Renal cortical epithelial cell (primary cell): ENCODE results near the gene SLC48A1. TPM values are rescaled to one million over a fixed set of nuclear protein-coding genes. Genes with fewer than 3 reads are reported as not detected.
A peak's percentile ranks its signal among the peaks of the same experiment; 100 is the strongest.
"Not testable (repeated sequence)": the region's sequence is repeated elsewhere in the genome, so short reads cannot be mapped to it uniquely, and the experiment has no call there.

Experiments
- DNase-seq: peaks from one replicate; pipeline ENCODE4 v3.0.0-alpha.2; 2011; ENCODE audit warnings: low read depth
- total RNA-seq: library from RNA; depleted of rRNA; stranded (reverse); fragments of >200 nt; gene quantifications from 2 replicates; pipeline ENCODE4 v1.2.3, GENCODE V29; 2014

SLC48A1 gene
- total RNA-seq, 1 donor from 2014 or later = 77.2 TPM

GRCh38 chr12:47811581-47812484 is 38.8 kb downstream of the SLC48A1 start:
- DNase-seq = peak; percentile 67

DNA sequence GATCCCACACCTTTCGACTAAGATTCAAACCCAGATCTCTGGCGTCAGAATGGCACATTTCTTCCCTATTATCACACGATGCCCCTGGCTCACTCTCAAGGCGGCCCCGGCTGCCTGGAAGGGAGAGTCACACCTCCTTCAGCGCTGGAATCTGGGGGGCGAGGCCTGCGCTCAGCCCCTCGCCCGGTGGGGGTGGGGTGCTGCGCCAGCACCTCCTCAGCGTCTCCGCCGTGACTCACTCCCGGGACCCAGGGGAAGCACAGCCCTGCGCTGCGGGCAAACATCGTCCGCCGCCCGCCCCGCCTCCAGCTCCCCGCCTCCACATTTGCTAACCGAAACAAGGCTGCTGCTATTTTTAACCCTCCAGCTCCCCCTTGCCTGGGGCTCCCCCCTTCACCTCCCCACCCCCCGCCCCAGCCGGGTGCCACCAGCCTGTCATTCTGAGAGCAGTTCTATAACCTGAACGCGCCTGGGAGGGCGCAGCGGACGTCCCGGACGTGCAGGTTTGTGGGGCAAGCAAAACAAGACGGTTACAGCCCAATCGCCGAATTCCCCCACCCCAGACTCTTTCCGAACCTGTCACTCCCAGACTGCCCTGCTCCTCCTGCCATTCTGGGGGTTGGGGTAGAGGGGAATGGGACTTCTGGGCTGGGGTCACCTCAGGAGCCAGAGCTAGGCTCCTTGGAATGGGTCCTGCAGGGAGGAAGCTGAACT is 39.9 kb downstream of the SLC48A1 start:
- peak; percentile 79 for DNase-seq

DNA sequence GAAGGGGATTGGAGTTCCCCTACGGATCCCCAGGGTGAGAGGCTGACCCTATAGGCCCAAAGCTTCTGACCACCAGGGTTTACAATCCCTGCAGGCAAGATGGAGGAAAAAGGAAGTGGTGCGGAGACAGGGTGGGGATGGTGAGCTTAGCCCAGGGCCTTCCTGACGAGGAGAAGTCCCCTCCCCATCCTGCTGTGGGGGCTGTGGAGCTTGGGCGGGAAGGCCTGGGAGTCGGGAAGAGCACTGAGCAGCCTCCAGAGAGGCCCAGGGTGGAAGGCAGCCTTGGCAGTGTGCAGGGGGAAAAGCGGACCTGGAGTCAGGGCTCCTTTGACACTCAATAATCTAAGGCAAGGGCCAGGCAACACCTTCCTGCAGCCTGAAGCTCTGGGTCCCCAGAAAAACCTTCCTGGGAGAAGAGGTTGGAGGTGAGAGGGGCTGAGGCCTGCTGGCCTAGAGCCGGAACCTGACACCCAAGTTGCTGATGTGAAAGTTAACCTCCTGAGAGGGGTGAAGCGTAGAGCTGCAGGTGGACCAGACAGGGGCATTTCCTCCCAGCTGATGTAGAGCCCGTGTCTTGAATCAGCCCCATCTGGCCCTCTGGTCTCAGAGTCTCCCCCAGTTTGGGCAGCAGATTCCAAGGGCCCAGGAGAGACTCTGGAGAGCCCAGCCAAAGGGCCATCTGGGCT is 40.6 kb downstream of the SLC48A1 start:
- no peak for DNase-seq

DNA sequence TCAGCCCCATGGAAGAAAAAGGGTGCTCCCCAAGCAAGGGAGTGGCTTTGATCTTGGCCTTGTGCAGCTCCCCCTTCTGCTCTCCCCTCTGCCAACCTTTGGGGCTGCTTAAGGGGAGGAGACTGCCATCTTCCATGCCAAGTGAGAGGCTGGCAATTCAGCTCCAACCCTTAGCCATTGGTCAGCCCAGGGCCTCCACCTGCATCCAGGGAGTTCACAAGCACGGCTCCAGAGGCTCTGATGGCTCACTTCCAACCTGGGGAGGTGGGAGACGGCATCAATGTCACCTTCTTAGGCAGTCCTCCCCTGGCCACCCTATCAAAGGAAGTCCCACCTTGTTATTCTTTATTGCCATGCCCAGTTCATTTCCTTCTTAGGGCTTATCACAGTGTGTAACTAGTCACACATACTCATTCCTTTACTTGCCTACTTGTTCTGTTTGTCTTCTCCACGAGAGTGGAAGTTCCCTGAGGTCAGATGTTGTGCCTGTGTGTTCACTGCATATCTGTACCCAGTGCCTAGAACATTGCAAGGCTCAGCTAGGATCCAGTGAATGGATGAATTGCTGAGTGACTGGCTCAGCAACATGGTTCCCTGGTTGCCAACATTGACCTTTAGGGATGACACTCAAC is 41.6 kb downstream of the SLC48A1 start:
- no peak for DNase-seq

DNA sequence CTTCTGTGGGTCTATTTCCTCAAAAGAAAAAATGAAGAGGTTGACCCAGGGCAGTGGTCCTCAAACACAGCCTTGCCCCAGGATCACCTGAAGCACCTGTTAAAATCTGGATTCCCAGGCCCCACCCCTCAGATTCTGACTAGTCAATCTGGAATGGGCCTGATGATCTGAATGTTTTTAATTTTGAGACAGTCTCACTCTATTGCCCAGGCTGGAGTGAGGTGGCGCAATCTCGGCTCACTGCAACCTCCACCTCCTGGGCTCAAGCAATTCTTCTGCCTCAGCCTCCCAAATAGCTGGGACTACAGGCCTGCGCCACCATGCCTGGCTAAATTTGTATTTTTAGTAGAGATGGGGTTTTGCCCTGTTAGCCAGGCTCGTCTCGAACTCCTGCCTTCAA is 42.4 kb downstream of the SLC48A1 start:
- not testable (repeated sequence) for DNase-seq

DNA sequence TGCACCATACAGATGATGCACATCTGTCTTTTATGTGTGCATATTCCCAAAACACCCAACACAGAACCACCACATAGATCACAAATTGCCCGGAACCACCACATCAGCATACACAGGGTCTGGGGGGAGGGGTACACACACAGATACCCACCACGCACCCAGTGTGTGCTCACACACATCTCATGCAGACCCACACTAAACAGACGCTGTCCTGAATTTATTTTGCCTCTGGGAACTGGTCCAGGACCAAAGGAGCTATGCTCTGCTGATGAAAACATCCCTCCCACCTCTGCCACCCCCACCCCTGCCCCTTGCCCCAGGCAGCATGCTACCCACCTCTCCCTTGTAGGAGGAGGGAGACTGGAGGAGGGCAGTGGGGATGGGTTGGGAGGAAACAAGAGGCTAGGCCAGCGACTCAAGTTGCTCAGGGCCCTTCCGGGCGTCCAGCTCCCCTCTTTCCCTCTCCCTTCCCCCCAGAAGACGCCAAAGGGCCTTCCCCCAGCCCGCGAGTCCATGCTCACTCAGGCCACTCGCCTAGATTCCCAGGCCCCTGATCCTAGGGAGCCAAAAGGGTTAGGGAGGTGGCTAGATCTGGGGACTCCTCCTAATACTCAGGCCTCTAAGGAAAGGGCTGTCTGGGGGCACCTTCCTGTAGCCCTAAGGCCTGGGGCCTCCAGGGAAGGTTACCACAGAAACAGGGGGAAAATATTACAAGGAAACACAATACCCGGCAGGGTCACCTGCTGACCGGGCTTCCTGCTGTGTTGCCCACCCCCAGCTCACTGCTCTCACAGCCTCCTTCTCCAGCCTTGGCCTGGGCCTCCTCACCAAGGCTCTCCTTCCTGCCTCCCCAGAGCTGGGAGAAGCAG is 43.6 kb downstream of the SLC48A1 start:
- DNase-seq = peak; percentile 54

- no peak for DNase-seq
These were observed 44.4 kb downstream of the SLC48A1 start for GRCh38 chr12:47817272-47818006.

DNA sequence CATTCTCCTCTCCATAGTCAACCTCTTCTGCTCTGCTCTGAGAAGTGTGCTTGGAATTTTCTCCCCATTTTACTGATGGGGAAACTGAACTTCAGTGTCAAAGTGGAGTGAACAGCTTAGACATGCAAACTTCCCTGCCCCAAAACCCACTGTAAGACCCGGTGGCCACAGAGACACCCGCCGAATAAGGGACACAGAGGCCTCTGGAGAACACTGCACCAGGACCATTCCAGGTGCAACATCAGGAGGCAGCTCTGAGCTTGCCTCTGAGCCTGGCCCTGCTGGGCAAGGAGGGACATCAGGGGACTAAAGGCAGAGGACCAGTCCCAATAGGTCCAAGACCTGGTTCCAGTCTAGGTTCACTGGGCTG is 45.0 kb downstream of the SLC48A1 start:
- no peak for DNase-seq

GRCh38 chr12:47818467-47819137 is 45.6 kb downstream of the SLC48A1 start:
- DNase-seq = no peak

DNA sequence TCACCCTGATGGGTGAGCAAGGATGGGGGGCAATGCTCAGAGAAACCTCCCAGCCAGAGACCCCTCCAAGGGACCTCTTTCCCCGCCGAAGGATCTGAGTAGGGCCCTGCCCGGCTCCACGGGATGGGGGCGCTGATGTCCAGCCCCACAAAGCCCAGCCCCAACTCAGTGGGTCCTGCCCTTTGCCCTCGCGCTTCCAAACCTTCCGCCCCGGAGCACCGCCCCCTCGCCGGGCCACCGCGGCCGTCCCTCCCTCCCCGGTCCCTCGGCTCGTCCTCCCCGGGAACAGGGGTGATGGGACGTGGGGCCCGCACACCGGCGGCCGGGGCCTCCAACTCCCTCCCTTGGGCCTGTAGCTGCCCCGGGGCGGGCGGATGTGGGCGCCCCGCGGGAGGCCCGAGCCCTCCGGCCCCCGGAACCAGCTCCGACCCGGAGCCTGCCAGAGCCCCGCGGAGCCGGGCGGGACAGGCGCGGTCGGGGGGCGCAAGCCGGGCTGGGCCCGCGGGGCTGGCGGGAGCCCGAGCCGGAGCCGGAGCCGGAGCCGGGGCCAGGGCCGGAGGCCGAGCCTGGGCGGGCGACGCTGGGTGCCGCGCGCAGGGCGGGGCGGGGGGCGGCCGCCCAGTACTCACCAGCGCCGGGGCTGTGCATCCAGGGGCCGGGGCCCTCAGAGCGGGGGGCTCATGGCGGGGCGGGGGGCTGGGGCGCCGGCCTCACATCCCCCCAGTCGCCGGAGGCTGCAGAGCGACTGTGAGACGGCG is 46.3 kb downstream of the SLC48A1 start:
- no peak for DNase-seq

GRCh38 chr12:47819896-47820630 is 47.0 kb downstream of the SLC48A1 start, which contains the start of gene HDAC7:
Gene HDAC7, minus strand, starts transcription at chr12:47819903. Its CDS starts 118 bp downstream, at chr12:47819785.
- DNase-seq = no peak

GRCh38 chr12:47820631-47821345 is 47.8 kb downstream of the SLC48A1 start:
- DNase-seq = peak; percentile 97

DNA sequence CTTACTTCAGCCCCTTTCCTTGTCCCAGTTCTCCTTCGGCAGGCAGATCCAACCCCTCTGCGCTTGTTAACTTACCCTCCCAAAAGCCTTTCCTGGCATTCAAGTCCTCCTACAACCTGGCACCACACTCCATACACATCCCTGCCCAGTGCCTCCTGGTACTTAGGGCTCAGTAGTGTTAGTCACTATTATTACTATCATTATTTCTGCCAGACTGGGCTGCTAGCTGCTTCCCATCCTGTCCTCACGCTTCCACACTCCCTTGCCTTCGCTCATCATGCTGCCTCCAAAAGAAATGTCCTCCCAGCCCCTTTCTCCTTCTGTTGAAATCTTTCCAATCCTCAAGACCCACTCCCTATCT is 48.3 kb downstream of the SLC48A1 start:
- no peak for DNase-seq

DNA sequence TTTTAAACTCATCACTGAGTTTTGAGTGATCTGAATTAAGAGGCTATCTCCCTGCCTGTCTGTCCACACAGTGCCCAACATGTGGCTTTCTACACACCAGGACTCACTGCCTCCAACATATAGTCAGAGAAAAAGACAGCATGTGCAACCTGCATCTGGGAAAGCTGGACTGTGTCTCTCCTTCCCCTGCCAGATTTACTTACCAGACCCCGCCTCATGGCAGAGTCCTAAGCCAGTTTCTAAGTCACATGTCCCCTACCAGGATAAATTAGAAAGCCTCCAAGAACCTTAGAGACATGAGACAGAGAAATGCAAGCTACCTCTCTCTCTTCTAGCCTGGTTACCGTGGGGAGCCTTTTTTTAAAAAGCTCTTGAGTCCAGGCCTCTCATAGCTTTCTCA is 49.4 kb downstream of the SLC48A1 start:
- DNase-seq = no peak

GRCh38 chr12:47822863-47823262 is 49.8 kb downstream of the SLC48A1 start:
- DNase-seq = no peak

DNA sequence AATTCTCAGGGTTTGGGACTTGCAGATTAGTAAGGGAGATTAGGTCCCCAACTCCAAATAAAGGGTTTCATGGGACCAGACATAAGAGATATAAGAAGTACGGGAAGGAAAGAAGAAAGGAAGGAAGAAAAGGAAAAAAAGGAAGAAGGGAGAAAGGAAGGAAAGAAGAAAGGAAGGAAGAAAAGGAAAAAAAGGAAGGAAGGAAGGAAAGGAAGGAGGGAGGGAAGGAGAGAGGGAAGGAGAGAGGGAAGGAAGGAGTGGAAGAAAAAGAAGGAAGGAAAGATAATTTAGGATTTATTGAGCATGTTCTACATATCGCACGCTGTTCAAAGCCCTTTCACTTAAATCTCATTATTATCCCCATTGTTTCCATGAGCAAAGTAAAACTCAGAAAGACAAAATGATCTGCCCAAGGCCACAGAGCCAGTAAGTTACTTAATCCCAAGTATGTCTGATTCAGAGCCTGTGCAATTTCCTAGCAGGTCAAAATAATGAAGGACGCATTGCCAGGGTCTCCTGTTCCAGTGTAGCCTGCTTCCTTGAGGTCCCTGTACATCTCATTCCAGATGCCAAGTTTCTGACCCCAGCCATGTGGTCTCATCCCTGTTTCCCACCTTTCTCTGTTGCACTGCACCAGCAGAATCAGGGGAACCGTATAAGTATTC is 50.5 kb downstream of the SLC48A1 start:
- DNase-seq = no peak

DNA sequence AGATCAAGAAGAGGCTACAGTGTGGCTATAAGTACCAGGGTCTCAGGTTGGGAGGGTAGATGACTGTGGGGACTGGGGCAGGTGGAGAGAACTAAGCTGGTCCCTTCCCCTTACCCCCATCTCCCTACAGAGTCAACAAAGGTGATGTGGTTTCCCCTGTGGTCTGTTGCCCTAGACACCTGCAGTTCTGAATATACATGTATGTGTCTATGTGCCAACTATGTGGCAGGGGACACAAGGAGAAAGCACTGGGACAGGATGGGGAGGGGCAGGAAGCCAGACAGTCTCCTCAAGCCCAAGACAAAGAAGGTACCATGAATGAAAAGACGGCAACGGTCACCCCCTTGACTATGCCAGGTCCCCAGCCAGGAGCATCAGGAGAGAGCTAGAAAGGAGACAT is 51.2 kb downstream of the SLC48A1 start:
- no peak for DNase-seq
